ENCODE measurements around the gene ST6GALNAC1.
"Not testable (repeated sequence)": the region's sequence is repeated elsewhere in the genome, so short reads cannot be mapped to it uniquely, and the experiment has no call there.

GRCh38 chr17:76614064-76614759 is 29.3 kb downstream of the ST6GALNAC1 start:
- not testable (repeated sequence) for TF ChIP-seq CTCF, POLR2AphosphoS5, POLR2A (IDR thresholded peaks at IDR 0.05)

All from prostate gland (tissue), 2 donors.